ENCODE results near the gene ETV7.

ETV7 gene

GRCh38 chr6:36318690-36319435, 68.6 kb downstream of the ETV7 start:
- DNase-seq = peak; percentile 5

- DNase-seq = no peak
Measured at GRCh38 chr6:36317623-36318022, 69.8 kb downstream of the ETV7 start.

All from kidney glomerular epithelial cell (primary cell).